GM12878 (cell line): ENCODE results near the gene CIROP. TPM values are rescaled to one million over a fixed set of nuclear protein-coding genes. Genes with fewer than 3 reads are reported as not detected.

Source experiments
- CBX5 ChIP-seq: sonication (generic); IDR thresholded peaks from 2 replicates; pipeline ENCODE4 v1.6.1; 2016; ENCODE audit warnings: low read depth, moderate library complexity, mild to moderate bottlenecking, inconsistent platforms
- PAX5 ChIP-seq: IDR thresholded peaks from 2 replicates; pipeline ENCODE4 v1.6.1; 2011; ENCODE audit warnings: low read depth, low read length, borderline replicate concordance
- RAD21 ChIP-seq: IDR thresholded peaks from 2 replicates; pipeline ENCODE4 v1.6.1; 2011; ENCODE audit warnings: mild to moderate bottlenecking, low read depth, low read length, moderate library complexity; ENCODE audit not compliant: insufficient read depth
- RCOR1 ChIP-seq: conservative IDR thresholded peaks from 2 replicates; pipeline ENCODE4 v1.6.1; 2012; ENCODE audit warnings: low read depth, low read length, improper control_type of control experiment
- RFX5 ChIP-seq: IDR thresholded peaks from 2 replicates; pipeline ENCODE4 v1.6.1; 2011; ENCODE audit warnings: low read depth, low read length, improper control_type of control experiment
- STAT1 ChIP-seq: fragments of 450-650 bp; conservative IDR thresholded peaks from 2 replicates; pipeline ENCODE4 v1.6.1; 2014; ENCODE audit warnings: antibody characterized with exemption, mild to moderate bottlenecking
- TCF7 ChIP-seq: IDR thresholded peaks from 2 replicates; pipeline ENCODE4 v1.6.1; 2014; ENCODE audit warnings: antibody characterized with exemption, borderline replicate concordance
- ZNF207 ChIP-seq: fragments of 450-650 bp; IDR thresholded peaks from 2 replicates; pipeline ENCODE4 v1.6.1; 2014; ENCODE audit warnings: antibody characterized with exemption, mild to moderate bottlenecking, borderline replicate concordance
- polyA plus RNA-seq, 11 experiments: library from polyadenylated mRNA; depleted of rRNA in 4 of 11; unstranded in 6 of 11; stranded (reverse) in 5 of 11; fragments of >200 nt; fragmentation: Nextera tagmentation in 4 of 11; fragmentation: Illumina TruSeq in 1 of 11; extraction: Ambion mirVana in 4 of 11; extraction: Trizol in 1 of 11; gene quantifications; 1 replicate in 1 of 11; 2 replicates in 10 of 11; pipeline versions ENCODE4 v1.2.1 to v1.2.3, GENCODE V29; 2011 to 2016; ENCODE audit warnings: inconsistent platforms in 2 of 11, missing spikeins in 2 of 11, low read depth in 1 of 11
- total RNA-seq, 4 experiments: library from RNA; depleted of rRNA in 3 of 4; stranded (reverse); fragments of >200 nt in 3 of 4; fragmentation: Illumina TruSeq in 1 of 4; extraction: Trizol in 1 of 4; gene quantifications; 2 replicates each; pipeline versions ENCODE4 v1.2.1 to v1.2.3, GENCODE V29; 2013 to 2021
- TF ChIP-seq, protein P1 (sequence below): fragments of 450-650 bp; IDR thresholded peaks from 2 replicates; pipeline ENCODE4 v1.6.1; 2017; ENCODE audit warnings: low read depth, mild to moderate bottlenecking, moderate library complexity
- TF ChIP-seq, protein P2 (sequence below): fragments of 450-650 bp; formaldehyde crosslinking; IDR thresholded peaks from 2 replicates; pipeline ENCODE4 v1.4.0; 2022; ENCODE audit warnings: mild to moderate bottlenecking, moderate library complexity
- TF ChIP-seq, protein P3 (sequence below): fragments of 450-650 bp; IDR thresholded peaks from 2 replicates; pipeline ENCODE4 v1.6.1; 2018; ENCODE audit warnings: mild to moderate bottlenecking, low read depth, moderate library complexity; ENCODE audit not compliant: partially characterized antibody
- TF ChIP-seq, protein P4 (sequence below): IDR thresholded peaks from 2 replicates; pipeline ENCODE4 v1.6.1; 2012; ENCODE audit warnings: low read depth, low read length, improper control_type of control experiment

The CIROP gene
- total and polyA plus RNA-seq, 10 of the 15 experiments (the other 5 are each of a cell fraction or from before 2014, with no cell fraction given), result not detected

DNA sequence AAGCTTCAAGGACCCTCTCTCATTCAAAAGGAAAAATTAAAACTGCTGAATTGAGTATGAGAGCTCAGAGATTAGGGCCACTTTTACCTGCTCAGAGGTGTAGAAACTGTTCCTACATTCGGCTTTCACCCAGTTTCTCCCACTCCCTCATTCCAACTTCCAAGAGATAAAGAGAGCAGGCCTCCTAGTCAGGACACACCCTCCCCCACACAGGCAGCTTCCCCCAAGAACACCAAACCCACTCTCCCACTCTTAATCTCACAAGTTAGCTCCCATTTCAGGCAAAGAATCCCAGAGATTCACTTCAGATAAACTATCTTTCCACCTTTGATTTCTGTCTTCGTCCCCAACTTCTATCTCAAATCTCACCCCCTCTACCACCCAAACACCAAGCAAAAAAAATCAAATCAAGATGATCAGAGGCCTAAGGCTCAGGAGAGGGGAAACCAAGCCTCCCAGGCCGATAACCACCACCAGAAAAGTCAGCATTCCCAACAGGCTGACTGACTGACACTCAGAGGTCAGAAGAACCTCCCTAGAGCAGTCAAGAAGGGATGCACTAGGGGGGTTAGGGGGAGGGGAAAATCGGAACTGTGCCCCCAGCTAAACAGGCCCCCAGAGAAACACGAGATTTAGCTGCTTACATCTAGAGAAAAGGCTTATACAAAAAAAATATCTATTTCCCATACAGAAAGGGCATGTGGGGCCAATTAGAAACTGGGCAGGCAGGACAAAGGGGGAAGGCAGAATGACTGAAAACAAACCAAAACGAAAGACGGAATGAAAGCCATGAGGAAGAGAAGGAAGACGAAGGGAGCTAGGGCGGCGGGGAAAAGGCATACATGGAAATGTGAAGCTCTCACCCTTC, 34.3 kb downstream of the CIROP start (continued):
- TF ChIP-seq, protein P1, sequence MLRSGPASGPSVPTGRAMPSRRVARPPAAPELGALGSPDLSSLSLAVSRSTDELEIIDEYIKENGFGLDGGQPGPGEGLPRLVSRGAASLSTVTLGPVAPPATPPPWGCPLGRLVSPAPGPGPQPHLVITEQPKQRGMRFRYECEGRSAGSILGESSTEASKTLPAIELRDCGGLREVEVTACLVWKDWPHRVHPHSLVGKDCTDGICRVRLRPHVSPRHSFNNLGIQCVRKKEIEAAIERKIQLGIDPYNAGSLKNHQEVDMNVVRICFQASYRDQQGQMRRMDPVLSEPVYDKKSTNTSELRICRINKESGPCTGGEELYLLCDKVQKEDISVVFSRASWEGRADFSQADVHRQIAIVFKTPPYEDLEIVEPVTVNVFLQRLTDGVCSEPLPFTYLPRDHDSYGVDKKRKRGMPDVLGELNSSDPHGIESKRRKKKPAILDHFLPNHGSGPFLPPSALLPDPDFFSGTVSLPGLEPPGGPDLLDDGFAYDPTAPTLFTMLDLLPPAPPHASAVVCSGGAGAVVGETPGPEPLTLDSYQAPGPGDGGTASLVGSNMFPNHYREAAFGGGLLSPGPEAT, result no peak
- TF ChIP-seq PAX5 (no peak), TCF7 (no peak), CBX5 (no peak), RCOR1 (no peak), STAT1 (no peak), RFX5 (no peak), ZNF207 (no peak), RAD21 (no peak)
- TF ChIP-seq, protein P2, sequence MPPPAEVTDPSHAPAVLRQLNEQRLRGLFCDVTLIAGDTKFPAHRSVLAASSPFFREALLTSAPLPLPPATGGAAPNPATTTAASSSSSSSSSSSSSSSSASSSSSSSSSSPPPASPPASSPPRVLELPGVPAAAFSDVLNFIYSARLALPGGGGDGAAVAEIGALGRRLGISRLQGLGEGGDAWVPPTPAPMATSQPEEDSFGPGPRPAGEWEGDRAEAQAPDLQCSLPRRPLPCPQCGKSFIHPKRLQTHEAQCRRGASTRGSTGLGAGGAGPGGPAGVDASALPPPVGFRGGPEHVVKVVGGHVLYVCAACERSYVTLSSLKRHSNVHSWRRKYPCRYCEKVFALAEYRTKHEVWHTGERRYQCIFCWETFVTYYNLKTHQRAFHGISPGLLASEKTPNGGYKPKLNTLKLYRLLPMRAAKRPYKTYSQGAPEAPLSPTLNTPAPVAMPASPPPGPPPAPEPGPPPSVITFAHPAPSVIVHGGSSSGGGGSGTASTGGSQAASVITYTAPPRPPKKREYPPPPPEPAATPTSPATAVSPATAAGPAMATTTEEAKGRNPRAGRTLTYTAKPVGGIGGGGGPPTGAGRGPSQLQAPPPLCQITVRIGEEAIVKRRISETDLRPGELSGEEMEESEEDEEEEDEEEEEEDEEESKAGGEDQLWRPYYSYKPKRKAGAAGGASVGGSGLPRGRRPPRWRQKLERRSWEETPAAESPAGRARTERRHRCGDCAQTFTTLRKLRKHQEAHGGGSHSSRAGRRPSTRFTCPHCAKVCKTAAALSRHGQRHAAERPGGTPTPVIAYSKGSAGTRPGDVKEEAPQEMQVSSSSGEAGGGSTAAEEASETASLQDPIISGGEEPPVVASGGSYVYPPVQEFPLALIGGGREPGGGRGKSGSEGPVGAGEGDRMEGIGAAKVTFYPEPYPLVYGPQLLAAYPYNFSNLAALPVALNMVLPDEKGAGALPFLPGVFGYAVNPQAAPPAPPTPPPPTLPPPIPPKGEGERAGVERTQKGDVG (CRISPR knock-in tag), result no peak
- TF ChIP-seq, protein P3, sequence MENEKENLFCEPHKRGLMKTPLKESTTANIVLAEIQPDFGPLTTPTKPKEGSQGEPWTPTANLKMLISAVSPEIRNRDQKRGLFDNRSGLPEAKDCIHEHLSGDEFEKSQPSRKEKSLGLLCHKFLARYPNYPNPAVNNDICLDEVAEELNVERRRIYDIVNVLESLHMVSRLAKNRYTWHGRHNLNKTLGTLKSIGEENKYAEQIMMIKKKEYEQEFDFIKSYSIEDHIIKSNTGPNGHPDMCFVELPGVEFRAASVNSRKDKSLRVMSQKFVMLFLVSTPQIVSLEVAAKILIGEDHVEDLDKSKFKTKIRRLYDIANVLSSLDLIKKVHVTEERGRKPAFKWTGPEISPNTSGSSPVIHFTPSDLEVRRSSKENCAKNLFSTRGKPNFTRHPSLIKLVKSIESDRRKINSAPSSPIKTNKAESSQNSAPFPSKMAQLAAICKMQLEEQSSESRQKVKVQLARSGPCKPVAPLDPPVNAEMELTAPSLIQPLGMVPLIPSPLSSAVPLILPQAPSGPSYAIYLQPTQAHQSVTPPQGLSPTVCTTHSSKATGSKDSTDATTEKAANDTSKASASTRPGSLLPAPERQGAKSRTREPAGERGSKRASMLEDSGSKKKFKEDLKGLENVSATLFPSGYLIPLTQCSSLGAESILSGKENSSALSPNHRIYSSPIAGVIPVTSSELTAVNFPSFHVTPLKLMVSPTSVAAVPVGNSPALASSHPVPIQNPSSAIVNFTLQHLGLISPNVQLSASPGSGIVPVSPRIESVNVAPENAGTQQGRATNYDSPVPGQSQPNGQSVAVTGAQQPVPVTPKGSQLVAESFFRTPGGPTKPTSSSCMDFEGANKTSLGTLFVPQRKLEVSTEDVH, result no peak
- TF ChIP-seq, protein P4, sequence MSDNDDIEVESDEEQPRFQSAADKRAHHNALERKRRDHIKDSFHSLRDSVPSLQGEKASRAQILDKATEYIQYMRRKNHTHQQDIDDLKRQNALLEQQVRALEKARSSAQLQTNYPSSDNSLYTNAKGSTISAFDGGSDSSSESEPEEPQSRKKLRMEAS, result no peak
